OCI-LY3 (cell line): ENCODE measurements around the gene ZNF716.

Source experiments
- CTCF ChIP-seq: fragments of 200-600, 300-600 bp; sonication (generic); IDR thresholded peaks from 2 replicates; pipeline ENCODE4 v1.5.1; 2014; ENCODE audit warnings: antibody characterized with exemption, low read length, low read depth
- EZH2phosphoT487 ChIP-seq: fragments of 200-600 bp; shearing (Covaris generic); IDR thresholded peaks from 2 replicates; pipeline ENCODE4 v1.6.1; 2018; ENCODE audit warnings: antibody characterized with exemption, mixed run types, low read depth

- TF ChIP-seq EZH2phosphoT487, result no peak
- TF ChIP-seq CTCF, result no peak
These were observed 11.7 kb upstream of the ZNF716 start for GRCh38 chr7:57438244-57438643.
